G401.6 (cell line): Measurements from ENCODE around the gene FAM216B.
"Not testable (repeated sequence)": the region's sequence is repeated elsewhere in the genome, so short reads cannot be mapped to it uniquely, and the experiment has no call there.

Experiments used
- FAIRE-seq: peaks from 2 replicates; lab custom pipeline; 2012; peaks lifted over from hg19 to GRCh38; lab: Jason Lieb, UNC

Gene FAM216B

GRCh38 chr13:42781352-42781751 lies at the start of gene FAM216B:
Gene FAM216B, plus strand, starts transcription at chr13:42781584. Its CDS starts 2,484 bp downstream, at chr13:42784068.
- FAIRE-seq, result no peak

- FAIRE-seq, result no peak
Observed at GRCh38 chr13:42732073-42732472, 49.3 kb upstream of the FAM216B start.

GRCh38 chr13:42733046-42733445 lies 48.3 kb upstream of the FAM216B start:
- FAIRE-seq, result no peak

- no peak for FAIRE-seq
Observed at GRCh38 chr13:42735010-42735409, 46.4 kb upstream of the FAM216B start.

GRCh38 chr13:42740753-42741152 lies 40.6 kb upstream of the FAM216B start:
- no peak for FAIRE-seq

GRCh38 chr13:42741914-42742313 lies 39.5 kb upstream of the FAM216B start:
- no peak for FAIRE-seq

- no peak for FAIRE-seq
Observed at GRCh38 chr13:42745655-42746054, 35.7 kb upstream of the FAM216B start.

- no peak for FAIRE-seq
Observed at GRCh38 chr13:42746866-42747265, 34.5 kb upstream of the FAM216B start.

- no peak for FAIRE-seq
Observed at GRCh38 chr13:42747399-42747873, 33.9 kb upstream of the FAM216B start.

GRCh38 chr13:42750794-42751193 lies 30.6 kb upstream of the FAM216B start:
- FAIRE-seq, result no peak

- FAIRE-seq, result no peak
Observed at GRCh38 chr13:42751693-42752092, 29.7 kb upstream of the FAM216B start.

- FAIRE-seq, result no peak
Observed at GRCh38 chr13:42752731-42753130, 28.7 kb upstream of the FAM216B start.

GRCh38 chr13:42753697-42754096 lies 27.7 kb upstream of the FAM216B start:
- no peak for FAIRE-seq

GRCh38 chr13:42754801-42755510 lies 26.4 kb upstream of the FAM216B start:
- no peak for FAIRE-seq

GRCh38 chr13:42757678-42758420 lies 23.5 kb upstream of the FAM216B start:
- no peak for FAIRE-seq

- FAIRE-seq, result no peak
Observed at GRCh38 chr13:42758515-42758914, 22.9 kb upstream of the FAM216B start.

- FAIRE-seq, result no peak
Observed at GRCh38 chr13:42760951-42761350, 20.4 kb upstream of the FAM216B start.

GRCh38 chr13:42762251-42762650 lies 19.1 kb upstream of the FAM216B start:
- FAIRE-seq, result no peak

- FAIRE-seq, result no peak
Observed at GRCh38 chr13:42762917-42763316, 18.5 kb upstream of the FAM216B start.

- FAIRE-seq, result no peak
Observed at GRCh38 chr13:42766016-42766415, 15.4 kb upstream of the FAM216B start.

GRCh38 chr13:42769650-42770049 lies 11.7 kb upstream of the FAM216B start:
- no peak for FAIRE-seq

- not testable (repeated sequence) for FAIRE-seq
Observed at GRCh38 chr13:42776558-42776957, 4.8 kb upstream of the FAM216B start.

GRCh38 chr13:42777467-42777866 lies 3.9 kb upstream of the FAM216B start:
- FAIRE-seq, result no peak

- no peak for FAIRE-seq
Observed at GRCh38 chr13:42780044-42780443, 1.3 kb upstream of the FAM216B start.
